ENCODE data around the gene COTL1.

DNA sequence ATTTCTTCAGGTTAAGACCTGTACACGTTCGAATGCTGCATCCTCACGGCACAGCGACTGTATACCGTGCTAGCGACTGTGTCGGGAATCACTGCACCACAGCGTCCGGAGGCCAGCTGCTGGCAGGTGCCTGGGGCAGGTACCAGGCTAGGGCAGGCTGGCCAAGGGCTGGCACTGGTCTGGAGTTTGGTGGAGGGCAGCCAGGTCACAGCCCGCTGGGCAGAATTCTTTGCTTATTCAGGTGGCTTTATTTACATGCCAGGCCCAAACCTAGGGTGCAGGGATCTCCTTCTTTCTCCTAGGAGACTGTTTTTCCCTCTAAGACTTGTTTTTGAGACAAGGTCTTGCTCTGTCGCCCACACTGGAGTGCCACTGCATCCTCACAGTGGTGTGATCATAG, 37.9 kb downstream of the COTL1 start:
- TF ChIP-seq, protein P1, sequence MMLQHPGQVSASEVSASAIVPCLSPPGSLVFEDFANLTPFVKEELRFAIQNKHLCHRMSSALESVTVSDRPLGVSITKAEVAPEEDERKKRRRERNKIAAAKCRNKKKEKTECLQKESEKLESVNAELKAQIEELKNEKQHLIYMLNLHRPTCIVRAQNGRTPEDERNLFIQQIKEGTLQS (IDR thresholded peaks at IDR 0.05), result no peak
- TF ChIP-seq EGR1 (IDR thresholded peaks at IDR 0.05; ENCODE audit: low read depth in 2 of 2) (no peak), TAF1 (conservative IDR thresholded peaks at IDR 0.05) (no peak), CTCF (IDR thresholded peaks at IDR 0.05; ENCODE audit: low read depth, low read length, missing input control) (no peak), YY1 (IDR thresholded peaks at IDR 0.05) (no peak), REST (IDR thresholded peaks at IDR 0.05) (no peak), SP1 (IDR thresholded peaks at IDR 0.05) (no peak), RAD21 (IDR thresholded peaks at IDR 0.05) (no peak)
- TF ChIP-seq, protein P2, sequence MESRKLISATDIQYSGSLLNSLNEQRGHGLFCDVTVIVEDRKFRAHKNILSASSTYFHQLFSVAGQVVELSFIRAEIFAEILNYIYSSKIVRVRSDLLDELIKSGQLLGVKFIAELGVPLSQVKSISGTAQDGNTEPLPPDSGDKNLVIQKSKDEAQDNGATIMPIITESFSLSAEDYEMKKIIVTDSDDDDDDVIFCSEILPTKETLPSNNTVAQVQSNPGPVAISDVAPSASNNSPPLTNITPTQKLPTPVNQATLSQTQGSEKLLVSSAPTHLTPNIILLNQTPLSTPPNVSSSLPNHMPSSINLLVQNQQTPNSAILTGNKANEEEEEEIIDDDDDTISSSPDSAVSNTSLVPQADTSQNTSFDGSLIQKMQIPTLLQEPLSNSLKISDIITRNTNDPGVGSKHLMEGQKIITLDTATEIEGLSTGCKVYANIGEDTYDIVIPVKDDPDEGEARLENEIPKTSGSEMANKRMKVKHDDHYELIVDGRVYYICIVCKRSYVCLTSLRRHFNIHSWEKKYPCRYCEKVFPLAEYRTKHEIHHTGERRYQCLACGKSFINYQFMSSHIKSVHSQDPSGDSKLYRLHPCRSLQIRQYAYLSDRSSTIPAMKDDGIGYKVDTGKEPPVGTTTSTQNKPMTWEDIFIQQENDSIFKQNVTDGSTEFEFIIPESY (IDR thresholded peaks at IDR 0.05), result no peak

Measured in liver (tissue), 3 donors.